GM12872 (cell line): ENCODE results near the gene ENO3.

Experiments used
- CTCF ChIP-seq: IDR thresholded peaks from 3 replicates; pipeline ENCODE4 v1.5.1; 2011; ENCODE audit warnings: low read depth, mild to moderate bottlenecking, low read length, moderate library complexity; ENCODE audit not compliant: insufficient read depth

Gene ENO3

GRCh38 chr17:4945176-4945943 lies 5.6 kb upstream of the ENO3 start:
- no peak for TF ChIP-seq CTCF

- TF ChIP-seq CTCF, result no peak
Measured at GRCh38 chr17:4945944-4946280, 5.0 kb upstream of the ENO3 start.

GRCh38 chr17:4946312-4946976 lies 4.5 kb upstream of the ENO3 start:
- TF ChIP-seq CTCF, result no peak

GRCh38 chr17:4947010-4947410 lies 3.9 kb upstream of the ENO3 start:
- TF ChIP-seq CTCF, result no peak

- TF ChIP-seq CTCF, result no peak
Measured at GRCh38 chr17:4947411-4948165, 3.3 kb upstream of the ENO3 start.

GRCh38 chr17:4948166-4948930 lies 2.6 kb upstream of the ENO3 start, which contains the start of gene PFN1:
Gene PFN1, minus strand, starts transcription at chr17:4948530. Its CDS starts 136 bp downstream, at chr17:4948394.
- no peak for TF ChIP-seq CTCF

GRCh38 chr17:4948931-4949320 lies 2.0 kb upstream of the ENO3 start:
- TF ChIP-seq CTCF, result no peak
